SU-DHL-6 (cell line): ENCODE results near the gene PLXNA2.

Experiments
- H2AFZ ChIP-seq: fragments of 200-600 bp; sonication (generic); 2 replicates; pipeline ENCODE4 v1.6.1; 2014; ENCODE audit warnings: low read depth, mild to moderate bottlenecking, moderate library complexity, mixed read lengths, antibody characterized with exemption, low read length; ENCODE audit not compliant: severe bottlenecking
- H3F3A ChIP-seq: fragments of 200-600 bp; shearing (Covaris generic); 2 replicates; pipeline ENCODE4 v1.6.0; 2016; ENCODE audit warnings: antibody characterized with exemption, mild to moderate bottlenecking; ENCODE audit not compliant: insufficient read depth
- H3K27ac ChIP-seq: fragments of 200-600 bp; sonication (generic); 2 replicates; pipeline ENCODE4 v1.5.1; 2016; ENCODE audit warnings: low read depth, mild to moderate bottlenecking, low read length, moderate library complexity, mixed read lengths
- H3K27me3 ChIP-seq: fragments of 200-600 bp; sonication (generic), shearing (Covaris generic); 2 replicates; pipeline ENCODE4 v1.6.0; 2014; ENCODE audit warnings: mild to moderate bottlenecking, low read length
- H3K36me3 ChIP-seq: fragments of 200-600 bp; sonication (generic); 2 replicates; pipeline ENCODE4 v1.6.1; 2014; ENCODE audit warnings: mild to moderate bottlenecking, low read length, mixed read lengths
- H3K4me2 ChIP-seq: fragments of 300-600, 200-600 bp; shearing (Covaris generic), sonication (generic); 2 replicates; pipeline ENCODE4 v1.6.0; 2014; ENCODE audit warnings: low read length, low read depth, mild to moderate bottlenecking; ENCODE audit not compliant: poor library complexity, severe bottlenecking
- H3K4me3 ChIP-seq: fragments of 200-600 bp; sonication (generic); 2 replicates; pipeline ENCODE4 v1.5.1; 2014; ENCODE audit warnings: antibody characterized with exemption, low read length, mild to moderate bottlenecking, mixed read lengths; ENCODE audit not compliant: insufficient read depth, poor library complexity, severe bottlenecking
- H3K79me2 ChIP-seq: fragments of 200-600 bp; sonication (generic); 2 replicates; pipeline ENCODE4 v1.6.1; 2014; ENCODE audit warnings: mild to moderate bottlenecking, low read length, moderate library complexity; ENCODE audit not compliant: insufficient read depth
- H3K9ac ChIP-seq: fragments of 200-600 bp; sonication (generic); 2 replicates; pipeline ENCODE4 v1.7.0; 2014; ENCODE audit warnings: mild to moderate bottlenecking, low read length
- H3K9me2 ChIP-seq: fragments of 200-600 bp; sonication (generic); replicated peaks from 2 replicates; pipeline ENCODE4 v1.6.1; 2014; ENCODE audit warnings: low read length; ENCODE audit not compliant: insufficient read depth
- H3K9me3 ChIP-seq: fragments of 200-600 bp; sonication (generic); 2 replicates; pipeline ENCODE4 v1.6.1; 2014; ENCODE audit warnings: low read length, mixed read lengths; ENCODE audit not compliant: insufficient read depth
- H4K20me1 ChIP-seq: fragments of 200-600 bp; sonication (generic); 2 replicates; pipeline ENCODE4 v1.6.1; 2014; ENCODE audit warnings: low read depth, mild to moderate bottlenecking, antibody characterized with exemption, low read length, moderate library complexity, mixed read lengths
- CTCF ChIP-seq: fragments of 200-600 bp; sonication (generic); IDR thresholded peaks from one replicate; pipeline ENCODE4 v1.5.1; 2017; ENCODE audit warnings: antibody characterized with exemption, mild to moderate bottlenecking, low read length, moderate library complexity; ENCODE audit not compliant: insufficient read depth, poor library complexity, severe bottlenecking
- EZH2phosphoT487 ChIP-seq: fragments of 200-600 bp; sonication (generic), shearing (Covaris generic); conservative IDR thresholded peaks from 2 replicates; pipeline ENCODE4 v1.6.1; 2018; ENCODE audit warnings: mild to moderate bottlenecking, antibody characterized with exemption, low read length, moderate library complexity, mixed read lengths

Gene PLXNA2

GRCh38 chr1:208057056-208057455 lies 187.1 kb downstream of the PLXNA2 start:
- no peak for TF ChIP-seq CTCF
- no peak for TF ChIP-seq EZH2phosphoT487
- Histone ChIP-seq H3K36me3 (no peaks in the 10 kb centered on the region), H3F3A (no peaks in the 10 kb centered on the region), H3K79me2 (no peaks in the 10 kb centered on the region), H3K4me2 (no peak overlapping the region), H2AFZ (no peak overlapping the region), H3K9ac (no peak overlapping the region), H3K9me3 (no peaks in the 10 kb centered on the region), H4K20me1 (no peaks in the 10 kb centered on the region), H3K27ac (no peak overlapping the region), H3K27me3 (no peaks in the 10 kb centered on the region), H3K4me3 (no peak overlapping the region), H3K9me2 (no peaks in the 10 kb centered on the region)

GRCh38 chr1:208055535-208055934 lies 188.6 kb downstream of the PLXNA2 start:
- Histone ChIP-seq H3K4me2 (no peak overlapping the region), H3K9me2 (no peaks in the 10 kb centered on the region), H3F3A (no peaks in the 10 kb centered on the region), H3K27ac (no peak overlapping the region), H3K79me2 (no peaks in the 10 kb centered on the region), H3K4me3 (no peak overlapping the region), H4K20me1 (no peaks in the 10 kb centered on the region), H3K9me3 (no peaks in the 10 kb centered on the region), H3K36me3 (no peaks in the 10 kb centered on the region), H2AFZ (no peak overlapping the region), H3K9ac (no peak overlapping the region), H3K27me3 (no peaks in the 10 kb centered on the region)
- TF ChIP-seq EZH2phosphoT487 (no peak), CTCF (no peak)

GRCh38 chr1:208054911-208055379 lies 189.2 kb downstream of the PLXNA2 start:
- Histone ChIP-seq H3K27ac (no peak overlapping the region), H3K79me2 (no peaks in the 10 kb centered on the region), H3K9ac (no peak overlapping the region), H4K20me1 (no peaks in the 10 kb centered on the region), H3K4me2 (no peak overlapping the region), H3K27me3 (no peaks in the 10 kb centered on the region), H2AFZ (no peak overlapping the region), H3F3A (no peaks in the 10 kb centered on the region), H3K9me3 (no peaks in the 10 kb centered on the region), H3K36me3 (no peaks in the 10 kb centered on the region), H3K4me3 (no peak overlapping the region), H3K9me2 (no peaks in the 10 kb centered on the region)
- TF ChIP-seq EZH2phosphoT487 (no peak), CTCF (no peak)
